ENCODE data around the gene HOXB4.

The HOXB4 gene

GRCh38 chr17:48528936-48529682 is 49.0 kb downstream of the HOXB4 start:
- DNase-seq (ENCODE audit: low read depth in 2 of 2), result no peak

DNA sequence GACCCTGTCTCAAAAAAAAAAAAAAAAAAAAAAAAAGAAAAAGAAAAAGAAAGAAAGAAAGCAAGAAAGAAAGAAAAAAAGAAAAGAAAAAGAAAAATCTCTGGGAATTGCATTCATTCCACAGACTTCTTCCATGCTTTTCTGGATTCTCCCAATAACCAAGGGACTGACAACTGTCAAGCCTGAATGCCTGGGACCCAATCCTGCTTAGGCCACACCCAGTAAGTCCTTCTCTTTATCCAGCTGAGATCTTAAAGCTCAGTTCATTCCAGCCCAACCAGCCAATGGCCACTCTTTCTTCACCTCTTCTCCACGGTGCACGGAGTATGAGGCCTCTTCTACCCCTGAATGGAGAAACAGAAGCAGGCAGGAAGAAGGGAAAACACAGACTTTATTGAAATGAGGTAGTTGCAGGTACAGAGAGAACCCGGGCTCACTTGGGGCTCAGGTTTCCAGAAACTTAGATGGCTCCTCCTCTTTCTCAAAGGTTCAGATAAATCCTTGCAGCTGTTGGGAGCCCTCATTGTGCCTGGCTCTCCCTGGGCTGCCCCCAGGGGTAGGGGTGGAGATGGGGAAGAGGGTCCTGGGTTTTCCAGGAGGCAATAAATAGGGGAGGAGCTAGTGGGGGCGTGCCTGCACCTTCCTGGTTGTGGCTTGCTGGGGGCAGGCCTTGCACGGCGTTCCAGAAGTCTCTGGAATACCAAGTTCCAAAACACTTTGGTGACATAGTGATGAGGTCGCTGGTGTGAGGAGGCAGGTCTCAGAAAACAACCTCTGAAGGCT is 49.8 kb downstream of the HOXB4 start:
- DNase-seq (ENCODE audit: low read depth in 2 of 2), result no peak

- no peak for DNase-seq (ENCODE audit: low read depth in 2 of 2)
Measured at GRCh38 chr17:48527547-48527932, 50.6 kb downstream of the HOXB4 start.

- no peak for DNase-seq (ENCODE audit: low read depth in 2 of 2)
Measured at GRCh38 chr17:48526608-48527546, 51.3 kb downstream of the HOXB4 start.

All from fibroblast of skin of left biceps (primary cell).